Gastroesophageal sphincter (tissue), 3 donors: Measurements from ENCODE around the gene ABCC5.

Experiments
- CTCF ChIP-seq, 4 experiments: fragments of 200-600 bp in 2 of 4; fragments of 450-650 bp in 2 of 4; sonication (generic) in 1 of 4; IDR thresholded peaks; one replicate each; pipeline ENCODE4 v1.5.1; 2017 to 2019; ENCODE audit warnings: antibody characterized with exemption in 4 of 4, mild to moderate bottlenecking in 2 of 4, moderate library complexity in 2 of 4
- POLR2A ChIP-seq, 2 donors: fragments of 450-650 bp; IDR thresholded peaks; one replicate each; pipeline ENCODE4 v1.6.1; 2017; ENCODE audit warnings: antibody characterized with exemption in 2 of 2, mild to moderate bottlenecking in 2 of 2, moderate library complexity in 1 of 2

GRCh38 chr3:183987000-183987600 lies 30.6 kb downstream of the ABCC5 start:
- TF ChIP-seq CTCF (IDR thresholded peaks at IDR 0.05): no peak
- TF ChIP-seq POLR2A (IDR thresholded peaks at IDR 0.05): no peak
